HUES64 (cell line): Measurements from ENCODE around the gene TMEM45B.

ENCODE experiments used
- H3K27ac ChIP-seq: 2 replicates; pipeline ENCODE4 v1.7.0; 2013; ENCODE audit warnings: low read depth, low read length, inconsistent platforms
- H3K27me3 ChIP-seq: 2 replicates; pipeline ENCODE4 v1.6.1; 2013; ENCODE audit warnings: mild to moderate bottlenecking, low read length; ENCODE audit not compliant: insufficient read depth
- H3K36me3 ChIP-seq: 2 replicates; pipeline ENCODE4 v1.6.1; 2013; ENCODE audit warnings: mild to moderate bottlenecking, low read length; ENCODE audit not compliant: insufficient read depth
- H3K4me1 ChIP-seq: 2 replicates; pipeline ENCODE4 v1.6.1; 2013; ENCODE audit warnings: mild to moderate bottlenecking, low read length, moderate library complexity; ENCODE audit not compliant: insufficient read depth
- H3K4me3 ChIP-seq: 2 replicates; pipeline ENCODE4 v1.5.1; 2013; ENCODE audit warnings: mild to moderate bottlenecking, low read length, moderate library complexity
- H3K9ac ChIP-seq: 2 replicates; pipeline ENCODE4 v1.6.1; 2013; ENCODE audit warnings: mild to moderate bottlenecking, low read depth, low read length
- H3K9me3 ChIP-seq: 2 replicates; pipeline ENCODE4 v1.6.1; 2013; ENCODE audit warnings: low read depth, low read length; ENCODE audit not compliant: insufficient read depth
- WGBS: fragments of 150-250, 120-280 bp; methylation state at CpG from one replicate; pipeline ENCODE4 v1.1.7; 2013; ENCODE audit warnings: missing lambda C conversion rate; 5-methylcytosine and 5-hydroxymethylcytosine counted together

Gene TMEM45B

GRCh38 chr11:129884581-129884980 is 68.9 kb downstream of the TMEM45B start:
- Histone ChIP-seq H3K4me1 (no peaks in the 10 kb centered on the region), H3K4me3 (no peak overlapping the region), H3K9ac (no peak overlapping the region), H3K9me3 (no peaks in the 10 kb centered on the region), H3K36me3 (peaks cover 99% of the 10 kb centered on the region), H3K27me3 (no peaks in the 10 kb centered on the region), H3K27ac (no peak overlapping the region)
- WGBS, result 94% methylated on average over 8 of the region's 8 CpGs

GRCh38 chr11:129885381-129885780 is 69.7 kb downstream of the TMEM45B start:
- Histone ChIP-seq H3K9ac (no peak overlapping the region), H3K4me3 (no peak overlapping the region), H3K9me3 (no peaks in the 10 kb centered on the region), H3K27me3 (no peaks in the 10 kb centered on the region), H3K27ac (no peak overlapping the region), H3K36me3 (peaks cover 99% of the 10 kb centered on the region), H3K4me1 (no peaks in the 10 kb centered on the region)
- 97% methylated on average over 11 of the region's 12 CpGs for WGBS

GRCh38 chr11:129888451-129888850 is 72.8 kb downstream of the TMEM45B start:
- Histone ChIP-seq H3K36me3 (peaks cover 97% of the 10 kb centered on the region), H3K4me1 (no peaks in the 10 kb centered on the region), H3K4me3 (no peak overlapping the region), H3K27me3 (no peaks in the 10 kb centered on the region), H3K27ac (no peak overlapping the region), H3K9me3 (no peaks in the 10 kb centered on the region), H3K9ac (no peak overlapping the region)
- 95% methylated on average over 5 of the region's 5 CpGs for WGBS

- Histone ChIP-seq H3K9me3 (no peaks in the 10 kb centered on the region), H3K9ac (peak overlapping the region; percentile 85), H3K36me3 (peaks cover 47% of the 10 kb centered on the region), H3K4me1 (peaks cover 5% of the 10 kb centered on the region; the same call in 1 of the 2 replicates), H3K27ac (peak overlapping the region; percentile 16; the same call in 1 of the 2 replicates), H3K27me3 (no peaks in the 10 kb centered on the region), H3K4me3 (peak overlapping the region; percentile 97)
- WGBS, result 26% methylated on average over 11 of the region's 13 CpGs
These were observed 78.9 kb downstream of the TMEM45B start for GRCh38 chr11:129894278-129895125.

GRCh38 chr11:129895126-129896041 is 79.7 kb downstream of the TMEM45B start, which contains the start of gene NFRKB:
TSS of gene NFRKB (minus strand) at chr11:129895578. CDS start at chr11:129892849, 2,729 bp downstream.
- Histone ChIP-seq H3K27ac (peak within 1 kb of the TSS; percentile 16), H3K9me3 (no peaks in the 10 kb centered on the region), H3K4me3 (peak within 1 kb of the TSS; percentile 97), H3K9ac (peak within 1 kb of the TSS; percentile 85), H3K27me3 (no peaks in the 10 kb centered on the region), H3K36me3 (peaks cover 47% of the 10 kb centered on the region), H3K4me1 (peaks cover 5% of the 10 kb centered on the region; the same call in 1 of the 2 replicates)
- WGBS, result 2% methylated on average over 77 of the region's 77 CpGs

- Histone ChIP-seq H3K4me1 (peaks cover 5% of the 10 kb centered on the region; the same call in 1 of the 2 replicates), H3K27me3 (no peaks in the 10 kb centered on the region), H3K9ac (peak overlapping the region; percentile 68), H3K27ac (no peak overlapping the region), H3K36me3 (peaks cover 47% of the 10 kb centered on the region), H3K4me3 (peak overlapping the region; percentile 97), H3K9me3 (no peaks in the 10 kb centered on the region)
- 85% methylated on average over 6 of the region's 9 CpGs for WGBS
These were observed 80.4 kb downstream of the TMEM45B start for GRCh38 chr11:129896062-129896461.

GRCh38 chr11:129905402-129905801 is 89.8 kb downstream of the TMEM45B start:
- Histone ChIP-seq H3K27me3 (no peaks in the 10 kb centered on the region), H3K4me3 (no peak overlapping the region), H3K9me3 (no peaks in the 10 kb centered on the region), H3K36me3 (peaks cover 79% of the 10 kb centered on the region), H3K9ac (no peak overlapping the region), H3K27ac (no peak overlapping the region), H3K4me1 (peaks cover 3% of the 10 kb centered on the region; the same call in 1 of the 2 replicates)
- WGBS, result 97% methylated on average over 8 of the region's 8 CpGs
